Parathyroid adenoma (tissue), 2 donors: ENCODE data around the gene UNC50.

ENCODE experiments used
- H2AFZ ChIP-seq: fragments of 300-600 bp; sonication (generic); one replicate; pipeline ENCODE4 v1.7.0; 2017; ENCODE audit warnings: antibody characterized with exemption, mild to moderate bottlenecking
- H3K27ac ChIP-seq: fragments of 300-600 bp; sonication (generic); one replicate; pipeline ENCODE4 v1.7.0; 2017
- H3K27me3 ChIP-seq: fragments of 300-600 bp; sonication (generic); one replicate; pipeline ENCODE4 v1.7.0; 2017; ENCODE audit warnings: low read length; ENCODE audit not compliant: control insufficient read depth, insufficient read depth
- H3K36me3 ChIP-seq: fragments of 300-600 bp; sonication (generic); one replicate; pipeline ENCODE4 v1.7.0; 2017; ENCODE audit warnings: low read length; ENCODE audit not compliant: control insufficient read depth, insufficient read depth
- H3K4me1 ChIP-seq: fragments of 300-600 bp; sonication (generic); one replicate; pipeline ENCODE4 v1.7.0; 2017; ENCODE audit warnings: control low read depth
- H3K4me2 ChIP-seq: fragments of 300-600 bp; sonication (generic); one replicate; pipeline ENCODE4 v1.7.0; 2017; ENCODE audit warnings: low read length
- H3K4me3 ChIP-seq: fragments of 300-600 bp; sonication (generic); one replicate; pipeline ENCODE4 v1.7.0; 2017; ENCODE audit warnings: low read depth, low read length
- H3K79me2 ChIP-seq: fragments of 300-600 bp; sonication (generic); one replicate; pipeline ENCODE4 v1.7.0; 2017; ENCODE audit warnings: control low read depth
- H3K9ac ChIP-seq: fragments of 300-600 bp; sonication (generic); one replicate; pipeline ENCODE4 v1.7.0; 2017; ENCODE audit warnings: mild to moderate bottlenecking
- H3K9me3 ChIP-seq: fragments of 300-600 bp; sonication (generic); one replicate; pipeline ENCODE4 v1.7.0; 2017; ENCODE audit warnings: low read length; ENCODE audit not compliant: control insufficient read depth
- CTCF ChIP-seq: fragments of 300-600 bp; sonication (generic); IDR thresholded peaks from one replicate; pipeline ENCODE4 v1.7.0; 2017; ENCODE audit warnings: antibody characterized with exemption, mild to moderate bottlenecking
- donor health status: primary hyperparathyroidism.

UNC50 gene

GRCh38 chr2:98608116-98608961, at the start of gene UNC50, which contains the start of gene COA5:
TSS of gene UNC50 (plus strand) at chr2:98608589. CDS start at chr2:98609760, 1,171 bp downstream.
TSS of gene COA5 (minus strand) at chr2:98608512. CDS start at chr2:98608405, 107 bp downstream.
- Histone ChIP-seq H3K4me3 (peak within 1 kb of the TSS; percentile 84), H3K36me3 (no peaks in the 10 kb centered on the region), H3K27ac (peak within 1 kb of the TSS; percentile 90), H2AFZ (peak within 1 kb of the TSS; percentile 93), H3K27me3 (no peaks in the 10 kb centered on the region), H3K9ac (peak within 1 kb of the TSS; percentile 92), H3K4me1 (peaks cover 24% of the 10 kb centered on the region), H3K4me2 (peak within 1 kb of the TSS; percentile 77), H3K79me2 (peaks cover 45% of the 10 kb centered on the region), H3K9me3 (no peaks in the 10 kb centered on the region)
- peak; percentile 21 for TF ChIP-seq CTCF

- Histone ChIP-seq H3K4me3 (no peak overlapping the region), H2AFZ (no peak overlapping the region), H3K9ac (no peak overlapping the region), H3K4me1 (peaks cover 10% of the 10 kb centered on the region), H3K4me2 (peak overlapping the region; percentile 12), H3K79me2 (no peaks in the 10 kb centered on the region), H3K9me3 (no peaks in the 10 kb centered on the region), H3K36me3 (no peaks in the 10 kb centered on the region), H3K27me3 (no peaks in the 10 kb centered on the region), H3K27ac (no peak overlapping the region)
- TF ChIP-seq CTCF, result no peak
Measured at GRCh38 chr2:98558852-98559530, 49.4 kb upstream of the UNC50 start.

- H2AFZ ChIP-seq, result no peak overlapping the region
- H3K9me3 ChIP-seq, result no peaks in the 10 kb centered on the region
- H3K79me2 ChIP-seq, result no peaks in the 10 kb centered on the region
- no peak for TF ChIP-seq CTCF
- H3K9ac ChIP-seq, result no peak overlapping the region
- no peak overlapping the region for H3K4me2 ChIP-seq
- peaks cover 10% of the 10 kb centered on the region for H3K4me1 ChIP-seq
- no peak overlapping the region for H3K27ac ChIP-seq
- no peak overlapping the region for H3K4me3 ChIP-seq
- H3K36me3 ChIP-seq, result no peaks in the 10 kb centered on the region
- no peaks in the 10 kb centered on the region for H3K27me3 ChIP-seq
Measured at GRCh38 chr2:98559581-98559980, 48.8 kb upstream of the UNC50 start.

GRCh38 chr2:98560256-98560771, 48.1 kb upstream of the UNC50 start:
- H3K36me3 ChIP-seq, result no peaks in the 10 kb centered on the region
- H3K27me3 ChIP-seq, result no peaks in the 10 kb centered on the region
- H3K4me1 ChIP-seq, result peaks cover 10% of the 10 kb centered on the region
- no peak for TF ChIP-seq CTCF
- no peak overlapping the region for H3K9ac ChIP-seq
- peak overlapping the region; percentile 24 for H3K4me3 ChIP-seq
- H3K79me2 ChIP-seq, result no peaks in the 10 kb centered on the region
- H3K9me3 ChIP-seq, result no peaks in the 10 kb centered on the region
- H3K4me2 ChIP-seq, result peak overlapping the region; percentile 43
- H3K27ac ChIP-seq, result no peak overlapping the region
- no peak overlapping the region for H2AFZ ChIP-seq
